CD14-positive monocyte (primary cell): Measurements from ENCODE around the gene ENDOV. TPM values are rescaled to one million over a fixed set of nuclear protein-coding genes. Genes with fewer than 3 reads are reported as not detected.
A peak's percentile ranks its signal among the peaks of the same experiment; 100 is the strongest.

ENCODE experiments used
- DNase-seq, 3 donors: peaks; one replicate each; pipeline ENCODE4 v3.0.0-alpha.2; 2011 to 2022
- H2AFZ ChIP-seq: 2 replicates; pipeline ENCODE4 v1.6.0; 2012; ENCODE audit warnings: mild to moderate bottlenecking, low read depth, low read length, inconsistent platforms; ENCODE audit not compliant: insufficient read depth, poor library complexity, severe bottlenecking
- H3K27ac ChIP-seq, 2 donors: 1 replicate in 1 of 2; 2 replicates in 1 of 2; pipeline ENCODE4 v1.5.1; 2012 to 2013; ENCODE audit warnings: low read length in 2 of 2, control low read depth in 1 of 2, inconsistent platforms in 1 of 2, low read depth in 1 of 2, mild to moderate bottlenecking in 1 of 2
- H3K27me3 ChIP-seq, 2 donors: one replicate each; pipeline versions ENCODE4 v1.6.0 to v1.6.1; 2011 to 2013; ENCODE audit warnings: low read length in 2 of 2; ENCODE audit not compliant: control insufficient read depth in 2 of 2, insufficient read depth in 2 of 2
- H3K36me3 ChIP-seq, 2 donors: replicated peaks in 1 of 2; 1 replicate in 1 of 2; 2 replicates in 1 of 2; pipeline versions ENCODE4 v1.5.1 to v1.6.1; 2012 to 2013; ENCODE audit warnings: low read length in 2 of 2, control low read depth in 1 of 2, inconsistent platforms in 1 of 2, mild to moderate bottlenecking in 1 of 2; ENCODE audit not compliant: insufficient read depth in 2 of 2, control insufficient read depth in 1 of 2
- H3K4me1 ChIP-seq, 2 donors: 1 replicate in 1 of 2; 2 replicates in 1 of 2; pipeline versions ENCODE4 v1.5.1 to v1.6.1; 2012 to 2013; ENCODE audit warnings: low read length in 2 of 2, control low read depth in 1 of 2, inconsistent platforms in 1 of 2, mild to moderate bottlenecking in 1 of 2, moderate library complexity in 1 of 2; ENCODE audit not compliant: insufficient read depth in 2 of 2, control insufficient read depth in 1 of 2
- H3K4me2 ChIP-seq: replicated peaks from 2 replicates; pipeline ENCODE3; 2012; ENCODE audit warnings: low read length, moderate library complexity, mild to moderate bottlenecking; ENCODE audit not compliant: poor library complexity, severe bottlenecking; ENCODE audit errors: extremely low read depth
- H3K4me3 ChIP-seq, 3 experiments: fragments of 200-600 bp in 1 of 3; sonication (generic) in 1 of 3; replicated peaks in 1 of 3; 1 replicate in 2 of 3; 2 replicates in 1 of 3; pipeline ENCODE4 v1.5.1; 2011 to 2013; ENCODE audit warnings: low read length in 3 of 3, mild to moderate bottlenecking in 3 of 3, control low read depth in 2 of 3, low read depth in 2 of 3, inconsistent platforms in 1 of 3, moderate library complexity in 1 of 3
- H3K79me2 ChIP-seq: 2 replicates; pipeline ENCODE4 v1.6.0; 2012; ENCODE audit warnings: mild to moderate bottlenecking, control low read depth, inconsistent platforms, low read length, moderate library complexity; ENCODE audit not compliant: insufficient read depth
- H3K9ac ChIP-seq: 2 replicates; pipeline ENCODE4 v1.6.0; 2017; ENCODE audit warnings: low read length, mild to moderate bottlenecking; ENCODE audit not compliant: insufficient read depth, poor library complexity, severe bottlenecking
- H3K9me3 ChIP-seq, 2 donors: replicated peaks in 1 of 2; 1 replicate in 1 of 2; 2 replicates in 1 of 2; pipeline versions ENCODE4 v1.5.1 to v1.6.1; 2012 to 2013; ENCODE audit warnings: low read length in 2 of 2, control low read depth in 1 of 2; ENCODE audit not compliant: control insufficient read depth in 1 of 2, insufficient read depth in 1 of 2
- H4K20me1 ChIP-seq: 2 replicates; pipeline ENCODE4 v1.6.0; 2012; ENCODE audit warnings: mild to moderate bottlenecking, low read length, control low read depth, moderate library complexity; ENCODE audit not compliant: insufficient read depth
- H3K27ac Mint-ChIP-seq, 7 donors: one replicate each; pipeline ENCODE4 v1.8.0; 2020; ENCODE audit warnings: mild to moderate bottlenecking in 7 of 7, mixed read lengths in 7 of 7, moderate library complexity in 6 of 7, inconsistent platforms in 2 of 7
- H3K27me3 Mint-ChIP-seq, 3 donors: one replicate each; pipeline ENCODE4 v1.8.0; 2021 to 2022; ENCODE audit warnings: low read depth in 3 of 3, mild to moderate bottlenecking in 3 of 3, mixed read lengths in 3 of 3, moderate library complexity in 3 of 3, inconsistent platforms in 1 of 3
- H3K36me3 Mint-ChIP-seq, 2 donors: one replicate each; pipeline ENCODE4 v1.8.0; 2020; ENCODE audit warnings: mixed read lengths in 2 of 2, inconsistent platforms in 1 of 2, mild to moderate bottlenecking in 1 of 2
- H3K4me1 Mint-ChIP-seq: one replicate; pipeline ENCODE4 v1.8.0; 2020; ENCODE audit warnings: mild to moderate bottlenecking, mixed read lengths
- H3K4me3 Mint-ChIP-seq, 2 donors: one replicate each; pipeline ENCODE4 v1.8.0; 2020; ENCODE audit warnings: mild to moderate bottlenecking in 2 of 2, mixed read lengths in 2 of 2, moderate library complexity in 1 of 2
- H3K9me3 Mint-ChIP-seq, 7 donors: one replicate each; pipeline ENCODE4 v1.8.0; 2020 to 2022; ENCODE audit warnings: mixed read lengths in 7 of 7, mild to moderate bottlenecking in 6 of 7, moderate library complexity in 6 of 7, inconsistent platforms in 2 of 7
- WGBS: methylation state at CpG from one replicate; pipeline ENCODE4 v1.1.5; 2013; ENCODE audit warnings: missing lambda C conversion rate; ENCODE audit not compliant: insufficient coverage; 5-methylcytosine and 5-hydroxymethylcytosine counted together
- intact Hi-C, 2 donors: fragments of 100-400 bp; cut with micrococcal nuclease; formaldehyde crosslinking; loops; one replicate each; pipeline versions ENCODE4 v1.15.0 to v1.15.1; 2023
- polyA plus RNA-seq, 3 donors: library from polyadenylated mRNA; depleted of rRNA in 1 of 3; unstranded in 2 of 3; stranded (reverse) in 1 of 3; fragments of 300-500 nt in 2 of 3; fragments of >200 nt in 1 of 3; fragmentation: Illumina TruSeq in 2 of 3; gene quantifications; 1 replicate in 2 of 3; 2 replicates in 1 of 3; pipeline ENCODE4 v1.2.3, GENCODE V29; 2012 to 2021
- TF ChIP-seq, protein P1 (sequence below): fragments of 200-600 bp; IDR thresholded peaks from one replicate; pipeline ENCODE4 v1.8.0; 2022; ENCODE audit warnings: antibody characterized with exemption, mild to moderate bottlenecking

ENDOV gene
- polyA plus RNA-seq, 3 donors, result 10.4 to 15.7 (median 13.3) TPM

DNA sequence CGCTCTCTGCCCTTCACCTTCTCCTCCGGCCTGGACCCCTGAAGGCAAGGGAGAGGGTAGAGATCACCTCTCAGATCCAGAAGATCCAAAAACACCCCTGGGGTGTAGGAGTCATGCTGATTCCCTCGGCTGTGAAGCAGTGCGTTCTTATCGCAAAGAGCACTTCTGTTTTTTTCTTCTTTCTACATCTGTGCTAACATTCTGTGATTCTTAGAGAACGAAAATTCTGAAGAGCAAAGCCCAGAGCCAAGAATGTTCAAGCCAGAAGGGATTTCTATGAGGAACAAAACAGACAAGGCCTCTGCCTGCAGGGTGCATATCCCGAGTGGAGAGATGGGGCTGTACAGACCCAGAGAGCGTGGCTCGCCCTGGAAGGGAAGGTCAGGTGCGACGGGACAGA lies 44.3 kb downstream of the ENDOV start:
- H3K79me2 ChIP-seq, result no peaks in the 10 kb centered on the region
- H3K27ac ChIP-seq, result no peak overlapping the region
- TF ChIP-seq, protein P1, sequence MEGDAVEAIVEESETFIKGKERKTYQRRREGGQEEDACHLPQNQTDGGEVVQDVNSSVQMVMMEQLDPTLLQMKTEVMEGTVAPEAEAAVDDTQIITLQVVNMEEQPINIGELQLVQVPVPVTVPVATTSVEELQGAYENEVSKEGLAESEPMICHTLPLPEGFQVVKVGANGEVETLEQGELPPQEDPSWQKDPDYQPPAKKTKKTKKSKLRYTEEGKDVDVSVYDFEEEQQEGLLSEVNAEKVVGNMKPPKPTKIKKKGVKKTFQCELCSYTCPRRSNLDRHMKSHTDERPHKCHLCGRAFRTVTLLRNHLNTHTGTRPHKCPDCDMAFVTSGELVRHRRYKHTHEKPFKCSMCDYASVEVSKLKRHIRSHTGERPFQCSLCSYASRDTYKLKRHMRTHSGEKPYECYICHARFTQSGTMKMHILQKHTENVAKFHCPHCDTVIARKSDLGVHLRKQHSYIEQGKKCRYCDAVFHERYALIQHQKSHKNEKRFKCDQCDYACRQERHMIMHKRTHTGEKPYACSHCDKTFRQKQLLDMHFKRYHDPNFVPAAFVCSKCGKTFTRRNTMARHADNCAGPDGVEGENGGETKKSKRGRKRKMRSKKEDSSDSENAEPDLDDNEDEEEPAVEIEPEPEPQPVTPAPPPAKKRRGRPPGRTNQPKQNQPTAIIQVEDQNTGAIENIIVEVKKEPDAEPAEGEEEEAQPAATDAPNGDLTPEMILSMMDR, result no peak
- Mint-ChIP-seq H3K27ac (no peak overlapping the region), H3K27me3 (peaks cover 28 to 31% (median 30%) of the 10 kb centered on the region in 3 donors), H3K4me1 (peaks cover 18% of the 10 kb centered on the region), H3K4me3 (peak overlapping the region in 1 of 2 donors; percentile 6), H3K36me3 (no peaks in the 10 kb centered on the region), H3K9me3 (peaks cover 0 to 3% (median 0%) of the 10 kb centered on the region in 7 donors)
- H2AFZ ChIP-seq, result no peak overlapping the region
- 90% methylated on average over 6 of the region's 11 CpGs for WGBS
- no peaks in the 10 kb centered on the region for H4K20me1 ChIP-seq
- DNase-seq, result no peak
- no peaks in the 10 kb centered on the region for H3K9me3 ChIP-seq
- H3K27me3 ChIP-seq, result peaks cover 0 to 5% of the 10 kb centered on the region in 2 donors
- no peak overlapping the region for H3K4me3 ChIP-seq
- H3K4me1 ChIP-seq, result peaks cover 18 to 29% of the 10 kb centered on the region in 2 donors
- no peak overlapping the region for H3K4me2 ChIP-seq
- no peak overlapping the region for H3K9ac ChIP-seq
- H3K36me3 ChIP-seq, result no peaks in the 10 kb centered on the region
- intact Hi-C loops, result no loop called here

DNA sequence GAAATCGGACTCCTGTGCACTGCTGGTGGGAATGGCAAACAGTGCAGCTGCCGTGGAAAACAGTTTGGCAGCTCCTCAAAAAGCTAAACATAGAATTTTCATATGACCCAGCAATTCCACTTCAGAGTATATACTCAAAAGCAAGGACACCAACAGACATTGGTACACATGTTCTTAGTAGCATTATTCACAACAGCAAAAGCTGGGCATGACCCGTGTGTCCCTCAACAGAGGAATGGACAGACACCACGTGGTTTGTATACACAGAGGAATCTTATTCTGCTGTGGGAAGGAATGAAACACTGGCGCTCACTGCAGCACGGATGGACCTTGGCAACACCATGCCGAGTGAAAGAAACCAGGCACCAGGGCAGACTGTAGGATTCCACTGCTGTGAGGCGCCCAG lies 45.5 kb downstream of the ENDOV start:
- H3K9me3 Mint-ChIP-seq, result no peaks in the 10 kb centered on the region
- Histone ChIP-seq H3K4me2 (no peak overlapping the region), H3K27ac (no peak overlapping the region), H2AFZ (no peak overlapping the region), H3K27me3 (peaks cover 0 to 6% of the 10 kb centered on the region in 2 donors), H3K4me3 (no peak overlapping the region), H3K4me1 (peaks cover 13 to 20% of the 10 kb centered on the region in 2 donors), H3K36me3 (no peaks in the 10 kb centered on the region), H4K20me1 (no peaks in the 10 kb centered on the region), H3K9ac (no peak overlapping the region), H3K79me2 (no peaks in the 10 kb centered on the region), H3K9me3 (no peaks in the 10 kb centered on the region)
- WGBS, result 88% methylated on average over 8 of the region's 8 CpGs
- H3K4me1 Mint-ChIP-seq, result peaks cover 13% of the 10 kb centered on the region
- peaks cover 28 to 35% (median 34%) of the 10 kb centered on the region in 3 donors for H3K27me3 Mint-ChIP-seq
- TF ChIP-seq, protein P1, result no peak
- no peaks in the 10 kb centered on the region for H3K36me3 Mint-ChIP-seq
- no peak overlapping the region for H3K27ac Mint-ChIP-seq
- no peak overlapping the region for H3K4me3 Mint-ChIP-seq
- no peak for DNase-seq
- intact Hi-C loops, result no loop called here
